ENCODE results near the gene FARS2. TPM values are rescaled to one million over a fixed set of nuclear protein-coding genes. Genes with fewer than 3 reads are reported as not detected.

The FARS2 gene
- total and polyA plus RNA-seq, 2 donors (not counting 3 experiments of a cell fraction or from before 2014, with no cell fraction given) = 20.2 to 20.5 TPM

DNA sequence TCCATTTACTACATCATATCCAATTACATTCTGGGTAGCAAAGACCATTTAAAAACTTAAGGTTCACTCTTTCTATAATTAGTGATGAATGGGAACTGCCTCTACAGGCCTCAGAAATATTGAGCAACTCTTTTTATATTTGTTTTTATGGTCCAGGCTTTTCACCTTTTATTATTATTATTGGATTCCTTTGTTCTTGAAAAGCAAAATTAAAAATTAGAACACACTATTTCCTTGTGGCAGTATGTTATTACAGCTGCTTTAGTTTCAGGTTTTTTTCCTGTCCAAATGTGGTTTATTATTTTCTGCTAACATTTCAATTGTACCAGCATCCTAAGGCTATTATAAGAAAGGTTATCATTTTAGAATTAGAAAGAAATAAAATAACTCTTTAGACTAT is 150.1 kb downstream of the FARS2 start:
- no peak for FAIRE-seq
- H3K27ac ChIP-seq (ENCODE audit: insufficient read depth, low read depth, low read length) = no peak overlapping the region
- H2AFZ ChIP-seq (ENCODE audit: low read depth, low read length) = no peak overlapping the region
- ChIA-PET CTCF (interaction anchor here (1.0 kb wide), 1 partner anchor 9 kb away, joined by 6 read pairs; no protein-coding TSS in a partner anchor), POLR2A (no interaction called here)
- H3K9me3 ChIP-seq (replicated peaks; ENCODE audit: control insufficient read depth, insufficient read depth, low read length) = no peaks in the 10 kb centered on the region
- H3K4me1 ChIP-seq (ENCODE audit: control insufficient read depth, extremely low read depth, insufficient read depth, low read length) = no peaks in the 10 kb centered on the region
- dilution Hi-C loops (cut with MboI; ENCODE audit: extremely low pct_ligation_motif_present, low sequenced_read_pairs) (no loop called here), intact Hi-C loops (cut with micrococcal nuclease) (no loop called here)
- TF ChIP-seq MYC (IDR thresholded peaks at IDR 0.05; ENCODE audit: low read depth, low read length) (no peak), GATA2 (IDR thresholded peaks at IDR 0.05; ENCODE audit: insufficient read depth, insufficient read length, low read depth, low read length) (no peak), EZH2 (IDR thresholded peaks at IDR 0.05; ENCODE audit: borderline replicate concordance, low read depth, low read length, severe bottlenecking) (no peak), CTCF (IDR thresholded peaks at IDR 0.05; ENCODE audit: extremely low read depth in 1 of 2, insufficient read depth in 1 of 2, low read depth in 1 of 2, low read length in 2 of 2) (no peak), FOS (IDR thresholded peaks at IDR 0.05; ENCODE audit: borderline replicate concordance, insufficient read depth, low read length) (no peak), JUN (IDR thresholded peaks at IDR 0.05; ENCODE audit: borderline replicate concordance, insufficient read depth, insufficient read length, low read depth) (no peak), POLR2AphosphoS5 (IDR thresholded peaks at IDR 0.05; ENCODE audit: insufficient read depth, low read depth, low read length) (no peak), POLR2A (IDR thresholded peaks at IDR 0.05; ENCODE audit: low read depth, low read length) (no peak)
- TF ChIP-seq, protein P1, sequence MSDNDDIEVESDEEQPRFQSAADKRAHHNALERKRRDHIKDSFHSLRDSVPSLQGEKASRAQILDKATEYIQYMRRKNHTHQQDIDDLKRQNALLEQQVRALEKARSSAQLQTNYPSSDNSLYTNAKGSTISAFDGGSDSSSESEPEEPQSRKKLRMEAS (IDR thresholded peaks at IDR 0.05; ENCODE audit: insufficient read depth, insufficient read length) = no peak
- H3K36me3 ChIP-seq (ENCODE audit: control insufficient read depth in 2 of 2, extremely low read depth in 1 of 2, insufficient read depth in 2 of 2, low read length in 2 of 2) = no peaks in the 10 kb centered on the region
- H3K4me3 ChIP-seq (replicated peaks in 1 of 3; ENCODE audit: insufficient read depth in 1 of 3, low read depth in 1 of 3, low read length in 3 of 3) = no peak overlapping the region
- no peaks in the 10 kb centered on the region for H3K79me2 ChIP-seq (ENCODE audit: control insufficient read depth, insufficient read depth, low read length)
- H3K4me2 ChIP-seq (ENCODE audit: insufficient read depth, low read length) = no peak overlapping the region
- H3K27me3 ChIP-seq (ENCODE audit: control insufficient read depth in 2 of 2, insufficient read depth in 2 of 2, low read length in 2 of 2) = no peaks in the 10 kb centered on the region
- peak; percentile 51 for DNase-seq (ENCODE audit: low read depth, low spot score)
- no peaks in the 10 kb centered on the region for H4K20me1 ChIP-seq (replicated peaks; ENCODE audit: control insufficient read depth, extremely low read depth, insufficient read depth, low read length)
- no TSS peak for BruUV-seq (replicated peaks)
- H3K9ac ChIP-seq (replicated peaks; ENCODE audit: extremely low read depth, insufficient read depth, low read length) = no peak overlapping the region
- no peaks in the 10 kb centered on the region for H3K9me1 ChIP-seq (replicated peaks; ENCODE audit: control insufficient read depth, extremely low read depth, insufficient read depth, low read length)
